ENCODE measurements around the gene THOC7. TPM values are rescaled to one million over a fixed set of nuclear protein-coding genes. Genes with fewer than 3 reads are reported as not detected.

THOC7 gene
- polyA plus RNA-seq, 3 donors = 59.4 to 74.1 (median 60.7) TPM

DNA sequence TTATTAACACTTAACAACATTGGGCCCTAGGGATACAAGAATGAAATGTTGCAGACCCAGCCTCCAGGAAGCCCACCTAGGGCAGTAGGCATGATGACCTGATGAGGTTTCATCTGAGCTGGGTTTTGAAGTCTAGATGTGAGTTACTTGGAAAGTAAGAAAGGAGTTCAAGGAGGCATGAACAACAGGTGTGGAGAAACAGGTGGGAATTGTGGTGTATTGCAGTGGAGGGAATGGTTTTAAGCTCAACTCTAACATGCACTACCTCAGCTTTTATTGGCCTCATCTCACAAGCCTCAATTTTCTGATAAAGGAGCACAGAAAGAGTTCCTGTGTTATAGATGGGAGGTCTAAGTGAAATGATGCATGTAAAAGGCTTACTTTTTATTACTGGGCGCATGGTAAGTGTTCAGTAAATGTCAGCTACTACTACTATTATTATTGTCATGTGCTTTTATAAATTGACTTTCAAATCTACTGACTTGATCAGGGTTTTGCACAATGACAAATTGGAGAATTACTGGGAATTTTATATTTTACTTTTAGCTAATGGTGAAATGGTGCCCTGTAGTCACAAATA lies 29.3 kb upstream of the THOC7 start:
- DNase-seq = no peak

DNA sequence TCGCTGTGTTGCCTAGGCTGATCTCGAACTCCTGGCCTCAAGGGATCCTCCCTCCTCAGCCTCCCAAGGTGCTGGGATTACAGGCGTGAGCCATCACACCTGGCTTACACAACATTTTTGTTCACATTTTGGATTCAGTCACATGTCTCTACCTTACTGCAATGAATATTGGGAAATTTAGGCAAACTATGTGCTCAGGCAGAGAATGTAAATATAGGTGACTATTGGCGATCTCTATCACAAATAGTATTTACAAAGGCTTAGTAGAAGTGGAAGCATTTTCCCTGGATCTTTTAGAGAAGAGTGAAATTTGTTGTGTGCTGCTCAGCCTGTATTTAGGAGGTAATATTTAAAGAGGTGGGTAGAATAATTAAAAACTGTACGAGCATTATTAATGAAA lies 27.9 kb upstream of the THOC7 start:
- no peak for DNase-seq

DNA sequence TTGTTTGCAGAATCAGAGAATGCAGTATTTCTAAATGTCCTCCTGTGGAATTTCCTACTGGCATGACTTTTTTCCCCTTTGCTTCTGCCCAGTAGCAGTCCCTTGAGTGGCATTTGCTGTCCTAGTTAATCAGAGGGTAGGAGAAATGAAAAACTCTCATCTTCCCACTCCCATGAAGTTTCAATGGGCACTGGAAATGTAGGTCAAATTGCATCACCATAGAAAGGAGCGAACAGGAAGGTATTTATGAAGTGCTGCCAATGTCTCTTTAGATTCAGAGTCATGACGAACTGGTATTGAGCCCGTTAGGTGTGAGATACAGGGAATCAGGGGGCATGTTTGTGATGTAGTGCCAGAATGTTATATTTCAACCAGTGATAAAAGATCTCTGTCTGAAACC lies 23.3 kb upstream of the THOC7 start:
- DNase-seq = no peak

DNA sequence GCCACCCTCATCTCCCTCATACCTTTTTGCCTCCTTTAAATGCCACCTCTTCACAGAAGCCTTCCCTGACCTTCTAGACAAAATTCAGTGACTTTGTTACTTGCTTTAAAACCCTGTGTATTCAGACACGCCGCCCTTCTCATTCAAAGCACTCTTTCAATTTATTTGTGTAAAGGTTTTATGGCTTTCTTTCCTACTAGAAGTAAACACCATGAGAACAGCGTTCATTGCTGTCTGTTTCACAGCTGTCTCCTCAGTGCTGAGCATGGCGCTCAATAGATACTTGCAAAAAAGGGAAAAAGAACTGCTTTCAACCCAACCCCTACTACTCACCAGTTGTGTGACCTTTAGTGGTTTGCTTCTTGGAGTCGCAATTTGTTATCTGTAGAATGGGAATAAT lies 17.0 kb upstream of the THOC7 start:
- no peak for DNase-seq

DNA sequence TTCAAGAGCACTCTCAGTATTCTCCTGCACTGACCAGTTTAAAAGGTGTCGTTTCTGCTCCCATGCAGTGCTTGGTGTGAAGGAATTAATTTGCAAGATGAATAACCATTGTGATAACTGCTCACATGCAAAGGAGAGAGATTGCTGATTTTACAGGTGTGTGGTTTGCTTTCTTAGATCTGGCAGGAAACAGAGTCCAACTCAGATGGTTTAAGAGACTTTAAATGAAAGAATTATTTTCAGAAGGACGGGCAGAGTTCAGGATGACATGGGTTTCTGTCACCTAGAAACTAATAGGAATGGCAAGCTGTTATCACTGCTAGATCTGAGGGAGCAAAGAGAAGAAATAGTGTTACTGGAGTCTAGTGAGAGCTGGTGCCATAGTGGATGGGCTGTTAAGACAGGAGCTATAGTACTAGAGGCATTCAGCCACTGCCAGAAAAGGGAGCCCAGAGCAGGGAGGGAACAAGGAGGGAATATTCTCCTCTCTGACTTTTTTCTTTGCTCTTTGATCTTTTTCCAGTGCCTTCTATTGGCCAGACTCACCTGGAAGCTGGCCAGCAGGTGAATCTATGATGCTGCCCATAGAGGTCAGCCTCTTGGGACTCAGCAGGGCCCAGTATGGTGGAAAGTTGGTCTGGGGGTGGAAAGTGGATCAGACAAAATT lies 14.9 kb upstream of the THOC7 start:
- no peak for DNase-seq

DNA sequence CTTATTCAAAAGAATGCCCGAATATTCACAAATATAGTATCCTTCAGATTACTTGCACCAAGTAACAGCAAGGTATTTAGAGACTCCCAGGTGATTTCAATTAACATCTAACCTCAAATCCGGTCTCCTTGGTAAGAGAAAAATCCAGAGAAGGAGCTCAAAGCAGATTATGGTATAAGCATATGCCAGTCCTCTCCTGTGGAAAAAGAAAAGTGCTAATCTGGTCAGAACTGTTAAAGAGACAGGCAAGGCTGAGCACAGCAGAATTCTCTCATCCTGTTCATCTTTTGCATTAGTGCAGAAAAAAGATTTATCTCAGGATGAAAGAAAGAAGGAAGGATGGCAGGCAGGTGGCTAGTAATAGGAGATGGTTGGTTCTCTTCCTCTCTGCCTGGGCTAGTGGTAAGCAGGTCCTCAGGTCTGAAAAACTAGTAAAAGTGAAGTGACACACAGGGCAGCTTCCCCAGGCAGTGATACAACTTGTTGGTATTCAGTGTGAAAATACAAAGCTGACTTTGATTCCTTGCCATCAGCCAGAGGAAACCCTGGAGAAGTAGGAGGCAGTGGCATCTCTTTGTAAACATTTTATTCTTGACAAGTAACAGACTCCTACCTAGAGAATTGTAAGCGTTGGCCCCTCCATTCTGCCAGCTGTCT lies 14.3 kb upstream of the THOC7 start:
- no peak for DNase-seq

DNA sequence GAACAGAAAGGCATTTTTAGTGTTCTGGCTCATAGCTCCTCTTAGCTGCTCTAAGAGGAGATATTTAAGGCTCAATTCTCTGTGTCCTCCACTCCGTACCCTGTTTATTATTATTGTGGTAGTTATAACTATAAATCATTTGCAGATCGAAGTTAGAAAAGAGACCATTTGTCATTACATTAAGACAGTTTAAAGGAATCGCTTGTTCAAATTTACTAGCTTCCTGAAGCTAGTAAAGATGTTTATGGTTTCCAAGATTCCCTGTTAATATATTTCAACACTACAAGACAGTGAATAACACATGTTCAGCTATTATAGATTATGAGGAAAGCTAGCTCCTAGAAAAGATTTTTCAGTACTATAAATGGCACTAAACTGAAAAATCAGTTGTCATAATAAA lies 12.7 kb upstream of the THOC7 start:
- DNase-seq = no peak

DNA sequence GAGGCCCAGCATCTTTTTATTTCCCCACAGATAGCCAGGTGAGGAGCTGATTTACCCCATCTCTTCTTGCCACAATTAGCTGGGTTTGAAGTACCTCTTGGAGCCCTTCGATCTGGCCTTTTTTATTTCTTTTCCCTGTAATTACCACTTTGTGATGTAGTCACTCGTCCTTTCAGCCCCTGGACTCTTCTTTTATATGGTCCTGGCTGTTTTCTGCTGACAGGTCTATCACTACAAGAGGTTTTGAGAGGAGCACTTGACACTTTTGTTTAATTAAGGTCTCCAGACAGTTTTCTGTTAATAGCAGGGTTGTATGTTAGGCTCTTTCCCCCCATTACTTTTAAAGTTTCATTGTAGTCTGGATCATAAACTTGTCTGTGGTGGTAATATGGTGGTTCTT lies 11.9 kb upstream of the THOC7 start:
- DNase-seq = no peak

DNA sequence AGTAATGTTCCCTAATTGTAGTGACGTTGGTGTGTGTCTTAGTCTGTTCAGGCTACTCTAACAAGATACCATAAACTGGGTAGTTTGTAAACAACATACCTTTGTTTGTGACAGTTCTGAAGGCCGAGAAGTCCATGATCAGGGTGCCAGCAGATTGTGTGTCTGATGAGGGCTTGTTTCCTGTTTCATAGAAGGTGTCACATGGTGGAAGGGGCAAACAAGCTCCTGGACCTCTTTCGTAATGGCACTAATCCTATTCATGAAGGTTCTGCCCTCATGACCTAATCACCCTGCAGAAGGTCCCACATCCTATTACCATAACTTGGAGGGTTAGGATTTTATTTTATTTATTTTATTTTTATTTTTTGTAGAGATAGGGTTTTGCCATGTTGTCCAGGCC lies 11.2 kb upstream of the THOC7 start:
- DNase-seq = no peak

DNA sequence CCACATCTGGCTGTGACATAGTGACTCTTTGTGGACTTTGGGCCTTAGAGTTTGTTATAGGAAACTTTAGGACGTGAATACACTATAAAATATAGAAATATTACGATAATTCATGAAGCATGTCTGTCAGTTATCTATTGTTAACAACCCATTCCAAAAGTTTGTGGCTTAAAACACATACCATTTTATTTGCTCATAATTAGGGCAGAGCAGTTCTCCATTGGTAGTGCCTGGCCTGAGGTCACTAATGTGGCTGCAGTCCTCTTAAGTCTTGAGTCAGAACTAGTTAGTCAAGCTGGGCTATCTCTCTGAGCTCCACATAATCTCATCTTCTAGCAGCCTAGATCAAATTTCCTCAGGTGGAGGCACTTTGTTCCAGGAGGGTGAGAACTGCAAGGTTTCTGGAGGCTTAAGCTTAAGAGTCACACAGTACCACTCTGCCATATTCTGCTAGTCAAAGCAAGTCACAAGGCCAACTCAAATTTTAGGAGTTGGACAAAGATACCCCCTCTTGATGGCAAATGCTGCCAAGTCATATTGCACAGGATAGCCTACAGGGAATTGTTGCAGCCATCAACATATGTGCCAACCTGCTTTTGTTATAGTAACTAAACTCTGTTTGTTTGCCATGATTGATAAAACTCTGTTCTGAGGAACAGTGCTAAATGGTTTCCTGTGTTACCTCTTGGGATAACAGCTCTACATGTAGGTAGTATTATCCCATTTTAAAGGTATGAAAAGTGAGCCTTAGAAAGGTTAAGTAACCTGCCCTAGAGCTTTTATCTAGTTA lies 8.7 kb upstream of the THOC7 start:
- no peak for DNase-seq

DNA sequence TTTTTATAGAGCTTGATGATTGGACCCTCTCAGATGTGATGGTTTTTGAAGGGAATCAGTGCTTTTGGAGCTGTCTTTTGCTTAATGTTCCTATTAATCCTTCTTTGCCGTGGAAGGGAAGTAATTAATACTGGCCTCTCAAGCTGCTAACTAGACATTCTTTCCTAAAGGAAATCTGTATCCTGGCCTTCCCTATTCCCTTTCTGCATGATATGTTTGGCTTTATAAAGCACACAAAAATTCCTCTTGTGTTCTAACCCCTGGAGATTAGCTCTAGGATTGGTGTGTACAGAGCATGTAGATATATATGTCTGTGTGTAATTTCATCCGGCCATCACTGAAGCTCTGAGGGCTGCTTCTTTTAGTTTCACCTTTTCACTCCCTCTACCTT lies 7.0 kb upstream of the THOC7 start:
- DNase-seq = no peak

DNA sequence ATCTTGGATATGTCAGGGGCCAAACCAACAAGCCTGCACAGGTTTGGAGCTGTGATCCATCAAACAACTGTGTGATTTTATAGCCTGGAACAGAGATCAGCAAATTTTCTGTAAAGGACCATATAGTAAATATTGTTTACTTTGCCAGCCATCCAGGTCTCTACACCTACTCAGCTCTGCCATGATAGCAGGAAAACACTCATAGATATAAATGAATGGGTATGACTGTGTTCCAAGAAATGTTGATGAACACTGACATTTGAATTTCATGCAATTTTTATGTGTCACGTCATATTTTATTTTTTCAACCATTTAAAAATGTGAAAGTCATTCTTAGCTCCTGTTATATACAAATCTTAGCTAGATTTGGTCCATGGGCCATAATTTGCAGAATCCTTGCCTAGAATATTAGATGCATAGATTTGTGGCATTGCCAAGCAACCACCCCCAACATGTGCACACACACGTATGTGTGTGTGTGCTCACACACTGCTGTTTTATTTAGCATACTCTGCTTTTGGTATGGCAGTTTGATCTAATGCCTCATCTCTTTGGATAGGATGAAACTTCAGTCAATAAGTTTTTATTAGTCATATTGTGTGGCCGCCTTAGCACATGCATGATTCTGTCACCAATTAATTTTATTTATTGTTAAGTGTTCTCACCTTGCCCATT lies 6.5 kb upstream of the THOC7 start:
- DNase-seq = no peak

DNA sequence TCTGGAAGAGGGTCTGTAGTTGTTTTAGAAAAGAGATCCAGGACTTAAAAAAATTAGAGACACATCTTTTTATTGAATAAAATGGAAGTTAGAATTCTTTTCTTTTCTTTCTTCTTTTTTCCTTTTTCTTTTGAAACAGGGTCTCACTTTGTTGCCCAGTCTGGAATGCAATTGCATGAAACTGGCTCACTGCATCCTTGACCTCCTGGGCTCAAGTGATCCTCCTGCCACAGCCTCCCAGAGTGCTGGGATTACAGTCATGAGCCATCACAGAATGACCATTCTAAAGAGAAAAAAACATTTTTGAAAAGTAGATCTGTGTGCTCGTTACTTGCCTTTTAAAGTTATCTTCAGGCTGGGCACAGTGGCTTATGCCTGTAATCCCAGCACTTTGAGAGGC lies 3.6 kb upstream of the THOC7 start:
- DNase-seq = no peak

DNA sequence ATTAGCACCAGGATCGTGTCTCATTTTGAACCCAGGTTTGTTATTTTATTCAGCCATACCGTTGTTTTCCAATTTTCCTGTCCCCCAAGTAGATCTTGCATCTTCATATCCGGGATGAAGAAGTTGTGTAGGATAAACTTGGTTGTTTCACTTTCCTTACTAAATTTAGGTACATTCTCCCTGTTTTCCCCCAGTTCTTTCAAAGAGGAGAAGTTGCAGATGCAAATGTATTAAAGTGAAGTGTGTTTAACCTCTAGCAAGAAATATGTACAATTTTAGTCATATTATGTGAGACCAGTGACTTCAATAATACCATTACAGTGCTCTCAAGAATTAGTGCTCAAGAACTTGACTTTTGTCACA lies 1.3 kb upstream of the THOC7 start:
- no peak for DNase-seq

DNA sequence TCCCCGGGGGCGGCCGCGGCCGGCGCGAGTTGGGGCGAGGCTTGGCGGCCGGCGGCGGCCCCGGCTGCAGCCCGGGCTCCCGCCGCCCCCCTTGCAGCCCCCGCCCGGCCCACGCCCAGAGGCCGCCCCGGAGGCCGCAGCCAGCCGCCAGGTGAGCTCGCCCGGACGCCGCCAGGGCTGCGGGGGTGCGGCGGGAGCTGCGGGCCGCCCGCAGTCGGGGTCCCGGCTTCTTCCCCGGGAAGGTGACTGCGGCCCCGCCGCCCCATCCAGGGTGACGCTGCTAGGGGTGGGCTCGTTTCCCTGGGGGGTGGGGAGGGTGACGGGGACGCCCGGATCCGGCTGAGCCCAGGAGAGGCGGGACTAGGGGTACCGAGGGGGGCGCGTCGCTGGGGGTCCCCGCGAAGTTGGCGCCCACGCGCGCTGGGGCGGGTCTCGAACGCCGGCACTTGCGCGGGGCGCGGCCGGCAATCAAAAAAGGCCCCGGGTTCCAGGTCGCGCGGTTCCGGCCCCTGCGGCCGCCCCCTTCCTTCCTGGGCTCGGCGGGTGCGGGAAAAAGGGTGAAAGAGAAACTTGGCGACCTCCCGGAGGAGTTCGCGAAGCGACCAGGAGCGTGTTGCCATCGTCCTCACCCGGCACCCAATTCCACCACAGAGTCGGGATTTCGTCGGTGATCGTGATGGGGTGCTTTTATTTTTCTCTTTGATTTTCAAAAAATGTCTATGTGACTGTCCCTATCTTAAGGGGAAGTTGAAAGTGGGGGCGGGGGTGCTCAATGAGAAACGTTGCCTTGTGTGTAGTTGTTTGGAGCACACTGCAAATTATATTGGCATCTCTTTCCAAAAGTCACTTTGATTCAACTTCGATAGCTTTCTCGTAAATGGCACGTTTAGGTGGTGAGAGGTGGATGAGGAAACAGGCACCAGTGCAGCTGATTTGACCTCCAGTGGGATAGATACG lies 681 bp upstream of the THOC7 start:
- no peak for DNase-seq

DNA sequence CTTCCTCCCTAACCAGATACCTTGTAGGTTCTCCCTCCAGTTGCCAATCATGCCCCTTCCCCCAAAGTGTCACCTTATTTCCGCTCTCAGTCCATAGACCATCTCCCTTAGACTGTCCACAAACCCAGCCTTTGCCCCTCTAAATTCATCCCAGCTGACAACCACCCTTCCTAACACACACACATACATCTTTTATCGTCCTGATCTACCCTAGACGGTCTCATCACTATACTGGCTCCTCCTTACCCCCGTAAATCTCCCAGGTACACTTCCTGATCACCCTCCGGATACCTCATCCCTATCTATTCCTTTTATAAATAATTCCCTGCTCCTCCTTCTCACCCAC lies 828 bp downstream of the THOC7 start:
- no peak for DNase-seq

DNA sequence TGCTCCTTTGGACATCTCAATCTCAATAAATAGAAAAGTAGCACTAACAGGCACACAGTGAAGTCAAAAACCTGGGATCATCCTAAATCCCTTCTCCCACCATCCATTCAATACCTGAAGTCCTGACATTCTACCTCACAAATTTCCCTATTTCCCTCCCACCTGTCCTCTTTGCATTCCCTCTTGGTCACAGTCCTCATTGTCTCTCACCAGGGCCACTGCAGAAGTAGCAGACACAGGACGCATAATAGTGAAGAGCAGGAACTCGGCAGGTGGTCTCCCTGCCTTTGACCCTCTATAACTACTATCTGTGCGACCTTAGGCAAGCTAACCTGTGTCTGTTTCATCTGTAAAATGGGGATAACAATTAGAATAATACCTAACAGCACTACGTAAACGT lies 2.3 kb downstream of the THOC7 start:
- no peak for DNase-seq

DNA sequence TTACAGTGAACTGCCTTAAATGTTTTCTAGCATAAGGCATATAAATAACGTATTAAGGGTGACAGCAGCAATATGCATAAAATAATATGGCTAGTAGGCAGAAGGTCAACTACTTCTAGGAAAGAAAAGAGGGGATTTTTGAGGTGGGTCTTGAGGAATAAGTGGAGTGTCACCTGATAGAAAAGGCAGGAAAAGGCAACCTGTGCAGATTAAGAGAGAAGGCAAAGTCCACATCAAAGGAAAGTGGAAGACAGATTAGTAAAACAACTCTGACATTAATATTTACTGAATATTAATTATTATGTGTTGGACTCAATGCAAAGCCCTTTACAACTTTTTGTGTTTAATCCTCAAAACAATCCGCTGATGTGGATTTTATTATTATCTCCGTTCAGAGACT lies 2.8 kb downstream of the THOC7 start:
- DNase-seq = no peak

DNA sequence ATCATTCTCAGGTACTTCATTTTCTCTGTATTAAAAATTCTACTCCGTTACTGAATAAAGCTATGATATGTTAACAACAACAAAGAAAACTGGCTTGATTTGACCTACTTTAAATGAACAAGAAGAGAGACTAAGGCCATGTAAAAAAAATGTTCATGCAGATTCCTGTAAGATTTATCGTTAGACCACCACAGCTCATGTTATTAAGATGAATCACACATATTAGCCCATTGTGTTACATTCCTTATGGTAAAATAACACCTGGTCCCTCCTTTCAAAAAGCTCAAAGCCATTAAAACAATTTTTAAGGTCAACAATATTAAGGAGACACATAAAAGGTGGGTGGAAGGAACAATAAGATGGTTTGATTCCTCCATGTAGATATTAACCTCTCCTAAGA lies 6.3 kb downstream of the THOC7 start:
- no peak for DNase-seq

DNA sequence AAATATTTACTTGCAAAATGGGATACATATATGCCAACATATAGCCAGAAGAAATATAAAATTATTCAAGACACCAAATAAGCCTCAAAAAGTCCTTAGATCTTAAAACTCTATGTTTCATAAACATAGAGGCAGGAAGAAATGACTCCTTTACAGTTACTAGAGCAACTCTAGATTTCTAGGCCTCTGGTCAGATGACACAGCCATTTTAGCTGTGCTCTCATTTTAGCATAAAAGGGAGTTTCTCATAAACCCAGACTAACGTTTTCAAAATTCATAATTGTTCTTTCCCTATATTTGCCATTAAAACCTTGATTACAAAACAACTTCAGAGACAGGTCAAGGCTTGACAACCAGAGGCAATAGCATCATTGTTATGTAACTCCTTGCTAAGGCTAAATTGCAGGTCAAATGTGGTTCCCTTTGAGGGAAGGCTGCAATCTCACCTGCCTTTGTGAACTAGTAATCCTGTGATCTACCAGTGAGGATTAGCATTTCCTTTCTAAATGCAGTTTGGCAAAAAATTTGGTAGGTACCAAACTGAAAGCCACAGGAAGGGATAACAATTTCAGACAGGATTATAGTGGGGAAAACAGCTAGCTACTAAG lies 8.2 kb downstream of the THOC7 start:
- no peak for DNase-seq

DNA sequence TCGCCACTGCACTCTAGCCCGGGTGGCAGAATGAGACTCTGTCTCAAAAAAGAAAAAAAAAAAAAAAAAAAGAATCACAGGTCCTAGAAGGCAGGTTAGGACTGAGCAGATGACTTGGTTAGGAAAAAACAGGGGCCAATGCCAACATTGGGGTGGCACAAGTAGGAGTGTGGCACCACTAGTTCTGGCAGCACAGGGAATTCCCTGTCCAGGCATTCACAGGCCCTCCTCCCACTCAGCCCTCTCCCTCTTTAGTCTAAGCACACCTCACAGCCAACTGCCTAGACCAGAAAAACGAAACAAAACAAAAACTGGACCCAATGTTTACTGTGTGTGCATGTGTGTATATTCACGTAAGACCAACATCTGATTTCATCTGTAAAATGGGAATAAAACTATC lies 10.5 kb downstream of the THOC7 start:
- no peak for DNase-seq

Data from renal pelvis (tissue), 4 donors.